CD4-positive, alpha-beta T cell treated with Interleukin-6 for 4 hours (primary cell): ENCODE results near the gene DDX27.

Experiments
- DNase-seq: peaks from one replicate; pipeline ENCODE4 v3.0.0-alpha.2; 2020; ENCODE audit warnings: mixed read lengths

Gene DDX27

GRCh38 chr20:49291200-49291599 lies 72.0 kb downstream of the DDX27 start:
- no peak for DNase-seq

- DNase-seq = no peak
These were observed 72.8 kb downstream of the DDX27 start for GRCh38 chr20:49292010-49292409.

DNA sequence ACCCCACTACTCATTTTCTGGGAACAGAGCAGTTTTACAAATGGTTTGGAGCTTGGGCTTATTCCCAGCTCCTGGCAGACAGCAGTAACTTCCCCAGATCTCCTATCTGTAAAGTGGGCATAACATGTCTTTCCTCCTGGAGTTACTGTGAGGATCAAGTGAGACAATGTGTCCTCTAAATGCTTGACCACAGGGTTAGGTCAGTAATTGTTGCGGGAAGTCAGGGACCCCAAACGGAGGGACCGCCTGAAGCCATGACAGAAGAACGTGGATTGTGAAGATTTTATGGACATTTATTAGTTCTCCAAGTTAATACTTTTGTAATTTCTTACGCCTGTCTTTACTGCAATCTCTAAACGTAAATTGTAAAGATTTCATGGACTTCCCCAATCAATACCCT lies 73.9 kb downstream of the DDX27 start:
- DNase-seq = no peak
